Caco-2 (cell line): ENCODE results near the gene H1-8. TPM values are rescaled to one million over a fixed set of nuclear protein-coding genes. Genes with fewer than 3 reads are reported as not detected.

Experiments used
- BruUV-seq: library from RNA; stranded (reverse); fragments of 400-500 nt; replicated peaks from 2 replicates; lab custom pipeline; 2021; lab: Mats Ljungman, UMichigan
- CTCF ChIA-PET: fragments of 300-600 bp; sonication (Branson Sonifier 250); formaldehyde crosslinking; loops from one replicate; lab custom pipeline; 2022; ENCODE audit warnings: antibody characterized with exemption; lab: Charles Lee
- POLR2A ChIA-PET: fragments of 300-600 bp; sonication (Branson Sonifier 250); formaldehyde crosslinking; loops from one replicate; lab custom pipeline; 2022; ENCODE audit warnings: antibody characterized with exemption; lab: Charles Lee
- DNase-seq, 2 experiments: peaks; one replicate each; pipeline versions ENCODE4 v3.0.0 to v3.0.0-alpha.2; 2020 to 2022
- H3K27me3 ChIP-seq: replicated peaks from 2 replicates; pipeline ENCODE4 v1.6.0; 2011; ENCODE audit warnings: low read length; ENCODE audit not compliant: control insufficient read depth, insufficient read depth
- H3K36me3 ChIP-seq: 2 replicates; pipeline ENCODE4 v1.5.1; 2011; ENCODE audit warnings: low read length; ENCODE audit not compliant: control insufficient read depth, insufficient read depth
- H3K4me1 ChIP-seq: fragments of 250-450 bp; sonication (Bioruptor Pico); 2 replicates; pipeline ENCODE4 v1.5.1; 2020; ENCODE audit warnings: mild to moderate bottlenecking
- H3K4me3 ChIP-seq: 2 replicates; pipeline ENCODE4 v1.5.1; 2011; ENCODE audit warnings: low read depth, mild to moderate bottlenecking, control low read depth, low read length
- H3K9me3 ChIP-seq: fragments of 250-450 bp; sonication (Bioruptor Pico); 2 replicates; pipeline ENCODE4 v1.5.1; 2020; ENCODE audit warnings: mild to moderate bottlenecking, moderate library complexity
- H3K27ac Mint-ChIP-seq: one replicate; pipeline ENCODE4 v1.8.0; 2022; ENCODE audit warnings: mixed read lengths; ENCODE audit not compliant: unreplicated experiment
- H3K27me3 Mint-ChIP-seq: one replicate; pipeline ENCODE4 v1.8.0; 2022; ENCODE audit warnings: mixed read lengths; ENCODE audit not compliant: insufficient read depth, unreplicated experiment
- H3K36me3 Mint-ChIP-seq: one replicate; pipeline ENCODE4 v1.8.0; 2022; ENCODE audit warnings: mild to moderate bottlenecking, mixed read lengths; ENCODE audit not compliant: insufficient read depth, unreplicated experiment
- H3K4me1 Mint-ChIP-seq: one replicate; pipeline ENCODE4 v1.8.0; 2022; ENCODE audit warnings: low read depth, mixed read lengths; ENCODE audit not compliant: unreplicated experiment
- H3K4me3 Mint-ChIP-seq: one replicate; pipeline ENCODE4 v1.8.0; 2022; ENCODE audit warnings: mild to moderate bottlenecking, moderate library complexity, mixed read lengths; ENCODE audit not compliant: unreplicated experiment
- H3K9me3 Mint-ChIP-seq: one replicate; pipeline ENCODE4 v1.8.0; 2022; ENCODE audit warnings: mixed read lengths; ENCODE audit not compliant: unreplicated experiment
- intact Hi-C: fragments of 100-400 bp; cut with micrococcal nuclease; formaldehyde crosslinking; loops from one replicate; pipeline ENCODE4 v1.10.0; 2022; ENCODE audit not compliant: unreplicated experiment
- total RNA-seq: library from RNA; stranded (reverse); gene quantifications from 2 replicates; pipeline ENCODE4 v1.2.3, GENCODE V29; 2022
- TF ChIP-seq, protein P1 (sequence below), 2 experiments: fragments of 200-600 bp in 1 of 2; IDR thresholded peaks; 1 replicate in 1 of 2; 2 replicates in 1 of 2; pipeline versions ENCODE4 v1.5.1 to v1.8.0; 2011 to 2022; ENCODE audit warnings: antibody characterized with exemption in 1 of 2, control low read depth in 1 of 2, inconsistent platforms in 1 of 2, low read depth in 1 of 2, low read length in 1 of 2, mild to moderate bottlenecking in 1 of 2, moderate library complexity in 1 of 2; ENCODE audit not compliant: insufficient read depth in 1 of 2, severe bottlenecking in 1 of 2, unreplicated experiment in 1 of 2

The H1-8 gene
- total RNA-seq, 1 experiment from 2014 or later = not detected

DNA sequence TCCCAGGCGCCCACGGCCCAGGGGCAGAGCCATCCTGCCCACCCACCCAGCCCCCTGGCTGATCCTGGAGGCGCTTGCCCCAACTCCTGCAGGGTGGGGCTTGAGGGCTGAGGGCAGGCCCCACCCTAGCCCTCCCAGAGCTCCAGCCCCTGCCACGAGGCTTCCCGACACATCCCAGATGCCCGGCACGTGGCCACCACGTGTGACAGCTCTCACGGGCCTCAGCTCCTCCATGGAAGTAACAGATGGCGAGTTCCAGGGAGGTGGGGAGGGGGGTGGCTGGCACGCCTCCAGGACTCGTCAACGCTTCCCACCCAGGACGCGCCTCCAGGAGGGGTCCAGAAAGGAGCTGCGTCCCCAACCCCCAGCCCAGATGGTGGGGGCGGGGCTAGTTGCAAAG lies 34.4 kb downstream of the H1-8 start:
- no peaks in the 10 kb centered on the region for H3K4me1 ChIP-seq
- intact Hi-C loops = no loop called here
- no peaks in the 10 kb centered on the region for H3K27me3 Mint-ChIP-seq
- POLR2A ChIA-PET = no interaction called here
- no peaks in the 10 kb centered on the region for H3K4me1 Mint-ChIP-seq
- DNase-seq = no peak
- BruUV-seq = no TSS peak
- no peak overlapping the region for H3K4me3 Mint-ChIP-seq
- CTCF ChIA-PET = interaction anchor here (1.1 kb wide), 1 partner anchor 194 kb away, joined by 4 read pairs; no protein-coding TSS in a partner anchor
- H3K27me3 ChIP-seq = no peaks in the 10 kb centered on the region
- H3K9me3 Mint-ChIP-seq = no peaks in the 10 kb centered on the region
- no peaks in the 10 kb centered on the region for H3K36me3 Mint-ChIP-seq
- no peak overlapping the region for H3K4me3 ChIP-seq
- TF ChIP-seq, protein P1, sequence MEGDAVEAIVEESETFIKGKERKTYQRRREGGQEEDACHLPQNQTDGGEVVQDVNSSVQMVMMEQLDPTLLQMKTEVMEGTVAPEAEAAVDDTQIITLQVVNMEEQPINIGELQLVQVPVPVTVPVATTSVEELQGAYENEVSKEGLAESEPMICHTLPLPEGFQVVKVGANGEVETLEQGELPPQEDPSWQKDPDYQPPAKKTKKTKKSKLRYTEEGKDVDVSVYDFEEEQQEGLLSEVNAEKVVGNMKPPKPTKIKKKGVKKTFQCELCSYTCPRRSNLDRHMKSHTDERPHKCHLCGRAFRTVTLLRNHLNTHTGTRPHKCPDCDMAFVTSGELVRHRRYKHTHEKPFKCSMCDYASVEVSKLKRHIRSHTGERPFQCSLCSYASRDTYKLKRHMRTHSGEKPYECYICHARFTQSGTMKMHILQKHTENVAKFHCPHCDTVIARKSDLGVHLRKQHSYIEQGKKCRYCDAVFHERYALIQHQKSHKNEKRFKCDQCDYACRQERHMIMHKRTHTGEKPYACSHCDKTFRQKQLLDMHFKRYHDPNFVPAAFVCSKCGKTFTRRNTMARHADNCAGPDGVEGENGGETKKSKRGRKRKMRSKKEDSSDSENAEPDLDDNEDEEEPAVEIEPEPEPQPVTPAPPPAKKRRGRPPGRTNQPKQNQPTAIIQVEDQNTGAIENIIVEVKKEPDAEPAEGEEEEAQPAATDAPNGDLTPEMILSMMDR (IDR thresholded peaks at IDR 0.05; ENCODE audit: insufficient read depth in 1 of 2, low read depth in 1 of 2, low read length in 1 of 2, severe bottlenecking in 1 of 2, unreplicated experiment in 1 of 2) = no peak
- no peaks in the 10 kb centered on the region for H3K36me3 ChIP-seq
- no peaks in the 10 kb centered on the region for H3K9me3 ChIP-seq
- no peak overlapping the region for H3K27ac Mint-ChIP-seq

DNA sequence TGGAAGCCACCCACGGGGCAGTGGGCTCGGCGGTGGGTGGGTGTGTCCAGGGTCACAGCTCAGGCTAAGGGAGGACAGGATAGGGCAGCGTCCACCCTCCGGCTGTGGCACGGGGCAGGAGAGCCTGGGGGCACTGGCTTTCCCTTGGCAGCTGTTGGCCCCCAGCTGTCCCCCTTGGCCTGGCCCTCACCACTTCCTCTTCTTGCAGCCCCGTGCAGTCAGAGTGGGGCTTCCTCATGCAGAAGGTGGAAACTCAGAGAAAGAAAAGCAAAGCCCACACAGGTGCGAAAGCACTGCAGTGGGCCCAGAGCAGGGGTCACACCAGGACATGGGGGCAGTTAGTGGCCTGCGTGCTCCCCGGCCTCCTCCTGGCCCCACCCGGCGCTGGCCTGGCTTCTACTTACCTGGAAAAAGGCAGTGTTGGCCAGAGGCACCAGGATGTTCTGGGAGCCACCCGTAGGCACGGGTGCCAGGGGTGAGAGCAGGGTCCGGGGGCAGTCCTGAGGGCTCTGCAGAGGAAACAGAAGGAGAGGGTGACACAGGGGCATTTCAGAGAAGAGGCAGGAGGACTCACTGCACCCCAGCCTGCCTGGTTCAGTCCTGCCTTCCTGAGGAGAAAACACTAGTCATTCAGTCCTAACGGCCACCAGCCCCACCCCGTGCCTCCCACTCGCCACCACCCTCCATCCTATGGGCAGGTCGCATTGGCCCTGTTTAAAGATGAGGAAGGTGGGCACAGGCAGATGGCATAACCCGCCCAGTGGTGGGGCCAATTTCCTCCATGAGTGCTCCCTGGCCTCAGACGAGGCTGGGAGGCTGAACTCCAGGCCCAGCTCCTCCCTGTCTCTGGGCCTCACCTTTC lies 35.2 kb downstream of the H1-8 start:
- H3K4me3 Mint-ChIP-seq = no peak overlapping the region
- CTCF ChIA-PET = no interaction called here

DNA sequence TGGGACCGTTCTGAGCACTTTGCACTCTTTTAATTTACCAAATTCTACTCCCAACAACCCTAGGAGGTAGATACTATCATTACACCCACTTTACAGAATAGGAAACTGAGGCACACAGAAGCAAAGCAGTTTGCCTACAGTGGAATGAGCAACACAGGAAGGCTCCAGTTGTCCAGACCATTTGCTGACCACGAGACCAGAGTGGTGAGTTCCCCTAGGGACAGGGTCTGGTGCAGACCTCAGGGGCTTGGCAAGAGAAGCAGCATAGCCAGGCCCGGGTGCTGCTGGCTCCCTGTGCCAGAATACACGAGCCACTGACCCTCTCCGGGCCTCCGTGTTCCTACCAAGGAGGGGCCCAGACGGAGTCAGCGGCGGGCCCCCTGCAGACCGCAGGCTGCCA lies 37.0 kb downstream of the H1-8 start:
- no peak overlapping the region for H3K4me3 Mint-ChIP-seq
- no peak for DNase-seq
- Histone ChIP-seq H3K27me3 (no peaks in the 10 kb centered on the region), H3K4me3 (no peak overlapping the region), H3K4me1 (no peaks in the 10 kb centered on the region), H3K36me3 (no peaks in the 10 kb centered on the region), H3K9me3 (no peaks in the 10 kb centered on the region)
- TF ChIP-seq, protein P1 (IDR thresholded peaks at IDR 0.05; ENCODE audit: insufficient read depth in 1 of 2, low read depth in 1 of 2, low read length in 1 of 2, severe bottlenecking in 1 of 2, unreplicated experiment in 1 of 2) = no peak
- no peaks in the 10 kb centered on the region for H3K9me3 Mint-ChIP-seq
- H3K36me3 Mint-ChIP-seq = no peaks in the 10 kb centered on the region
- no peaks in the 10 kb centered on the region for H3K4me1 Mint-ChIP-seq
- CTCF ChIA-PET = no interaction called here
- no peaks in the 10 kb centered on the region for H3K27me3 Mint-ChIP-seq
- H3K27ac Mint-ChIP-seq = no peak overlapping the region
- POLR2A ChIA-PET = no interaction called here
- intact Hi-C loops = no loop called here
- BruUV-seq = no TSS peak

More for the DNA sequence above, 35.2 kb downstream of the H1-8 start:
- Mint-ChIP-seq H3K4me1 (no peaks in the 10 kb centered on the region), H3K27ac (no peak overlapping the region), H3K9me3 (no peaks in the 10 kb centered on the region), H3K36me3 (no peaks in the 10 kb centered on the region), H3K27me3 (no peaks in the 10 kb centered on the region)
- no peaks in the 10 kb centered on the region for H3K27me3 ChIP-seq
- no peak for DNase-seq
- H3K36me3 ChIP-seq = no peaks in the 10 kb centered on the region
- H3K9me3 ChIP-seq = no peaks in the 10 kb centered on the region
- TF ChIP-seq, protein P1 (IDR thresholded peaks at IDR 0.05; ENCODE audit: insufficient read depth in 1 of 2, low read depth in 1 of 2, low read length in 1 of 2, severe bottlenecking in 1 of 2, unreplicated experiment in 1 of 2) = no peak
- intact Hi-C loops = no loop called here
- POLR2A ChIA-PET = no interaction called here
- H3K4me3 ChIP-seq = no peak overlapping the region
- no TSS peak for BruUV-seq
- no peaks in the 10 kb centered on the region for H3K4me1 ChIP-seq
